Kidney epithelial cell (primary cell): ENCODE results near the gene TRMT44. TPM values are rescaled to one million over a fixed set of nuclear protein-coding genes. Genes with fewer than 3 reads are reported as not detected.

Experiments
- DNase-seq: peaks from one replicate; pipeline ENCODE4 v3.0.0-alpha.2; 2010; ENCODE audit warnings: low read depth
- H3K27me3 ChIP-seq: 2 replicates; pipeline ENCODE4 v1.6.0; 2011; ENCODE audit warnings: low read length; ENCODE audit not compliant: control insufficient read depth, insufficient read depth
- H3K36me3 ChIP-seq: 2 replicates; pipeline ENCODE4 v1.5.1; 2011; ENCODE audit warnings: low read length; ENCODE audit not compliant: control insufficient read depth, insufficient read depth
- H3K4me3 ChIP-seq: 2 replicates; pipeline ENCODE4 v1.5.1; 2011; ENCODE audit warnings: low read depth, mild to moderate bottlenecking, control low read depth, low read length
- CTCF ChIP-seq: IDR thresholded peaks from 2 replicates; pipeline ENCODE4 v1.5.1; 2011; ENCODE audit warnings: mild to moderate bottlenecking, moderate library complexity, low read length, control low read depth, inconsistent platforms; ENCODE audit not compliant: insufficient read depth, poor library complexity, severe bottlenecking
- total RNA-seq: library from RNA; depleted of rRNA; stranded (reverse); fragments of >200 nt; gene quantifications from 2 replicates; pipeline ENCODE4 v1.2.3, GENCODE V29; 2015

The TRMT44 gene
- total RNA-seq, 1 donor from 2014 or later, result 22.8 TPM

- H3K4me3 ChIP-seq, result no peak overlapping the region
- no peak for TF ChIP-seq CTCF
- H3K27me3 ChIP-seq, result no peaks in the 10 kb centered on the region
- H3K36me3 ChIP-seq, result no peaks in the 10 kb centered on the region
- DNase-seq, result no peak
Observed at GRCh38 chr4:8516061-8516573, 75.5 kb downstream of the TRMT44 start.

DNA sequence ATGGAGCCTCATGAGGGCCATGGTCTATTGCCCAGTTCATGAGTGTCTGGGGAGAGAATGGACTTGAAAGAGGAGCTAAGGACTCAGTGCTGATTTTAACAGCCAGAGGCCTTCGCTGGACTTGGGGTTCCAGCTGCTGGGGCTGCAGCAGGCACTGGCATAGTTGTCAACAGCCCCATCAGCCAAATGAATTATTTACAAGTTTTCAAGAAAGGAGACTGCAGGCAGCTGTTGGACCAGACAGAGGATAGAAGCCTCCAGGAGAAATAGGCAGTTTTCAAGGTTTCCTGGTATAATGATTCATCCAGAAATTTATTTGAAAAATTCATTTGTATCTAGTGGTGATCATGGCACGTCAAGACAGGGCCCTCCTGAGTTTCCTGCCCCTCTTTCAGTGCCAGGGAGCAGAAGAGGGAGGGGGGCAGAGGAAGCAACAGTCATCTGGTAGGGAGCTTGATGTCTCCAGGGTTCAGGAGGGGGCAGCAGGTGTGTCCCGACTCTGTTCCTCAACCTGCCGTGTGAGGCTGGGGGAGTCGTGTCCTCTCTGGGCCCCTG lies 76.5 kb downstream of the TRMT44 start:
- no peak for DNase-seq
- no peak overlapping the region for H3K4me3 ChIP-seq
- no peaks in the 10 kb centered on the region for H3K36me3 ChIP-seq
- TF ChIP-seq CTCF, result no peak
- H3K27me3 ChIP-seq, result no peaks in the 10 kb centered on the region

GRCh38 chr4:8517946-8518345 lies 77.4 kb downstream of the TRMT44 start:
- Histone ChIP-seq H3K4me3 (no peak overlapping the region), H3K36me3 (no peaks in the 10 kb centered on the region), H3K27me3 (no peaks in the 10 kb centered on the region)
- DNase-seq, result no peak
- no peak for TF ChIP-seq CTCF

DNA sequence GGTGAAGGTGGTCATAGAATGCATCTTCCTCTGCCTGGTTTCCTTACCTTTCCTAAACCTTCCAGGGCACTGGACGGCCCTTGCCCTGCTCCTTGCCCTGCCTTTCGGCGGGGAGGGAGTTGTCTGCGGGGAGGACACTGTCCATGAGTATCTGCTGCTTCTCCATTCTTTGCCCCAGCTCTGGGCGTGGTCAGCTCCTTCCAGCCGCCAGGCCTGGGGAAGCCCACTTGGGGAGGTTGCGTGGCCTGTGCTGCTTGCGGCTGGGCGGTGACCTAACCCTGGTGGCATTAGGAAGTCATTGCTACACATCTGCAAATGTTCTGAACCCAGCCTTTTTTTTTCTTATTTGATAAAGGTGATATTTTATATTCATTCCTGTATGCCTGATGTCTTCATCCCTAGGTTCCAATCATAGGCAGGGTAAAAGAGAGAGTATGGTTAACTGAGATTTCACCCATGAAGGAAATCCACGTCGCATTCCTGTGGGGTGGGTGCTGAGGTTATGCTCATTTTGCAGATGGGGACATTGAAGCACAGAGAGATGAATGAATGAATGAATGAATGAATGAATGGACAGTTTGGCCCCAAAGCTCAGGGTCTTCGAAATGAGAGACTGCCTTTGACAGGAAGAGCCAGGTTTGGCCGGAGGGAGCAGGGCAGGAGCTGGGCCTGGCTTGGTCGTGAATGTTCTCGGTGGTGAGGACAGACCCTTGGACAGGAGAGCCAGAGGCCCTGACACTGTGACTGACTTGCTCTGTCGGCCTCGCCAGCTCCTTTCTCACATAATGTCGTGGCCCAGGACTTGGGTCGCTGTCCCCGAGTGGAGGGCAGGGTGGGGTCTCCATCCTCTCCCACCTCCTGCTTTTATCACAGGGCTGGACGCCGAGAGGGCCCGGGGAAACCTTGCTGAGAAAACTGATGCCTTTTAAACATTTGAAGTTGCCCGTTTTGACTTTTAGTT lies 81.9 kb downstream of the TRMT44 start:
- Histone ChIP-seq H3K4me3 (no peak overlapping the region), H3K36me3 (no peaks in the 10 kb centered on the region), H3K27me3 (no peaks in the 10 kb centered on the region)
- TF ChIP-seq CTCF, result no peak
- DNase-seq, result no peak

DNA sequence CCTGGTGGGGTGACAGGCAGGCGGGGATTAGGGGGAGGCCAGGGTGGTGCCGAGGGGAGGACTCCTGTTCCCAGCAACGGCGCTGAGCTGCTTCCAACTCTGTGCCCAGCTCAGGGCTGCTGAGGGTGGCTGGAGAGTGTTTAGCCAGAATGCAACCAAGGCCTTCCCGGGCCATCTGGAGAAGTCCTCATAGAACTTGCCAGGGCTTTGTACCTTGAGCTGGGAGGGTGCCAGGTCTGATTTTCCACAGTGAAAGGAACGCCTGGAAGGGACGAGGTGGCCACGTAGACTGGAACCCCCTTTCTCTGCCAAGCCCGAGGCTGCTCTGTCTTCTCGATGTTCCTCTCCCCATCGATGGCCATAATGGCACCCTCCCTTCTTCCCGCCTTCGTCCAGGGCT lies 82.6 kb downstream of the TRMT44 start:
- H3K36me3 ChIP-seq, result no peaks in the 10 kb centered on the region
- H3K4me3 ChIP-seq, result no peak overlapping the region
- TF ChIP-seq CTCF, result no peak
- DNase-seq, result no peak
- H3K27me3 ChIP-seq, result no peaks in the 10 kb centered on the region
